Karpas-422 (cell line): Measurements from ENCODE around the gene TRIM75. TPM values are rescaled to one million over a fixed set of nuclear protein-coding genes. Genes with fewer than 3 reads are reported as not detected.
"Not testable (repeated sequence)": the region's sequence is repeated elsewhere in the genome, so short reads cannot be mapped to it uniquely, and the experiment has no call there.

Source experiments
- DNase-seq: peaks from one replicate; pipeline ENCODE4 v3.0.0-alpha.2; 2015
- H2AFZ ChIP-seq: fragments of 200-600 bp; sonication (generic); 2 replicates; pipeline ENCODE4 v1.6.1; 2014; ENCODE audit warnings: antibody characterized with exemption, low read length, mixed read lengths
- H3K27ac ChIP-seq: fragments of 200-600 bp; sonication (generic); 2 replicates; pipeline ENCODE4 v1.5.1; 2014; ENCODE audit warnings: mild to moderate bottlenecking, low read length, moderate library complexity
- H3K27me3 ChIP-seq: fragments of 200-600 bp; sonication (generic); 2 replicates; pipeline ENCODE4 v1.6.1; 2014; ENCODE audit warnings: low read length, mixed read lengths
- H3K36me3 ChIP-seq: fragments of 200-600 bp; sonication (generic); 2 replicates; pipeline ENCODE4 v1.6.1; 2014; ENCODE audit warnings: low read length, mixed read lengths; ENCODE audit not compliant: insufficient read depth
- H3K4me1 ChIP-seq: fragments of 200-600 bp; sonication (generic); 2 replicates; pipeline ENCODE4 v1.6.1; 2014; ENCODE audit warnings: mild to moderate bottlenecking, low read length, mixed read lengths
- H3K4me2 ChIP-seq: fragments of 200-600 bp; sonication (generic); 2 replicates; pipeline ENCODE4 v1.6.1; 2014; ENCODE audit warnings: low read length, low read depth, mild to moderate bottlenecking; ENCODE audit not compliant: poor library complexity, severe bottlenecking
- H3K4me3 ChIP-seq: fragments of 200-600 bp; sonication (generic); 2 replicates; pipeline ENCODE4 v1.5.1; 2014; ENCODE audit warnings: mild to moderate bottlenecking, antibody characterized with exemption, low read length, mixed read lengths
- H3K79me2 ChIP-seq: fragments of 200-600 bp; sonication (generic); 2 replicates; pipeline ENCODE4 v1.6.1; 2014; ENCODE audit warnings: mild to moderate bottlenecking, low read length, mixed read lengths
- H3K9ac ChIP-seq: fragments of 200-600 bp; sonication (generic); 2 replicates; pipeline ENCODE4 v1.6.0; 2014; ENCODE audit warnings: low read length
- H3K9me2 ChIP-seq: fragments of 200-600 bp; sonication (generic), shearing (Covaris generic); replicated peaks from 2 replicates; pipeline ENCODE4 v1.6.0; 2014; ENCODE audit warnings: mild to moderate bottlenecking, low read length, moderate library complexity; ENCODE audit not compliant: insufficient read depth
- H3K9me3 ChIP-seq: fragments of 300-700, 200-600 bp; sonication (generic); 2 replicates; pipeline ENCODE4 v1.6.1; 2014; ENCODE audit warnings: low read length, mixed read lengths
- H4K20me1 ChIP-seq: fragments of 200-600 bp; sonication (generic); 2 replicates; pipeline ENCODE4 v1.6.1; 2014; ENCODE audit warnings: mild to moderate bottlenecking, antibody characterized with exemption, low read length, low read depth; ENCODE audit not compliant: insufficient read depth
- total RNA-seq: library from RNA; depleted of rRNA; stranded (reverse); fragments of >200 nt; shearing (Covaris generic); gene quantifications from 2 replicates; pipeline ENCODE4 v1.2.3, GENCODE V29; 2014; ENCODE audit warnings: low replicate concordance

Gene TRIM75
- total RNA-seq, 1 experiment from 2014 or later: not detected

DNA sequence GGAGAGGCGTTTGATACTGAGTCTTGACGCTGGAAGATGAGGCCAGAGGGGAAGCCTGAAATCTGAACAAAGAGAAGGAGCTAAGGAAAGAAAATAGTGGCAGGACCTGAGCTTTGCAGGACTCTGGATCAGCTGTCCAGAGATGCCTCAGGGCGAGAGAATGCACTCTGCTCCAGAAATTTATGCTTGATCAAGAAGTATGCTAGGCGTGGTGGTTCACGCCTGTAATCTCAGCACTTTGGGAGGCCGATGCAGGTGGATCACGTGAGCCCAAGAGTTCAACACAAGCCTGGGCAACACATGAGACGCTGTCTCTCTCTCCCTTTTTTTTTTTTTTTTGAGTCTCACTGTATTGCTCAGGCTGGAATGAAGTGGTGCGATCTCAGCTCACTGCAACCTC, 1.9 kb downstream of the TRIM75 start:
- Histone ChIP-seq H3K27me3 (no peaks in the 10 kb centered on the region), H3K9ac (no peak overlapping the region), H3K4me3 (no peak overlapping the region), H3K4me1 (no peaks in the 10 kb centered on the region), H4K20me1 (no peaks in the 10 kb centered on the region), H2AFZ (no peak overlapping the region), H3K4me2 (no peak overlapping the region), H3K27ac (no peak overlapping the region), H3K79me2 (no peaks in the 10 kb centered on the region), H3K9me3 (no peaks in the 10 kb centered on the region), H3K36me3 (no peaks in the 10 kb centered on the region), H3K9me2 (no peaks in the 10 kb centered on the region)
- no peak for DNase-seq

DNA sequence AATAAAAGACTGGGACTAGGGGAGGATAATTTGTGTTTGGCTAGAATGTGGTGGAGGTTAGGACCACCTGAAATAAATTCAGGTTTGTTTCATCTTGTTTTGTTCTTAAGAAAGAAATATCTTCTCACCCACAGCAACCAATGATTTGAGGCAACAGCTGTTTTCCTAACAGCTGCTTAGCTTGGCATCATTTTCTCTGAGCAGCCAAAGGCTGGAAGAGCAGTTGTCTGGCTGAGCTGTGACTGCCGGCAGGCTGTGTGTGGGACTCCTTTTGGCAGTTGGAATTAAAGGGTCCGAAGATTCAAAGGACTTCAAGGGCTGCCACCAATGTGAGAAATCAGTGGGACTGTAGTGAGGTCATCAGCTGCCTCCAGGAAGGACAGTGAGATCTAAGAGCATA, 5.0 kb downstream of the TRIM75 start:
- Histone ChIP-seq H4K20me1 (no peaks in the 10 kb centered on the region), H3K27me3 (no peaks in the 10 kb centered on the region), H3K4me1 (no peaks in the 10 kb centered on the region), H2AFZ (no peak overlapping the region), H3K4me2 (no peak overlapping the region), H3K4me3 (no peak overlapping the region), H3K27ac (no peak overlapping the region), H3K9me3 (no peaks in the 10 kb centered on the region), H3K9ac (no peak overlapping the region), H3K79me2 (no peaks in the 10 kb centered on the region), H3K36me3 (no peaks in the 10 kb centered on the region), H3K9me2 (no peaks in the 10 kb centered on the region)
- no peak for DNase-seq

DNA sequence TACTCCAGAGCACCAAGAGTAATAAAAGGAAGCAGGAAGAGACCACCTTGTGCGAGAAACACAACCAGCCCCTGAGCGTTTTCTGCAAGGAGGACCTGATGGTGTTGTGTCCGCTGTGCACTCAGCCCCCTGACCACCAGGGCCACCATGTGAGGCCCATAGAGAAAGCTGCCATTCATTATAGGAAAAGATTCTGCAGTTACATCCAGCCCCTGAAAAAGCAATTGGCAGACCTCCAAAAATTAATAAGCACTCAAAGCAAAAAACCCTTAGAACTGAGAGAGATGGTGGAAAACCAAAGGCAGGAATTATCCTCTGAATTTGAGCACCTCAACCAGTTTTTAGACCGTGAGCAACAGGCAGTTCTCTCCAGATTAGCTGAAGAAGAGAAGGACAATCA, 5.7 kb downstream of the TRIM75 start:
- H3K27ac ChIP-seq: no peak overlapping the region
- DNase-seq: no peak

DNA sequence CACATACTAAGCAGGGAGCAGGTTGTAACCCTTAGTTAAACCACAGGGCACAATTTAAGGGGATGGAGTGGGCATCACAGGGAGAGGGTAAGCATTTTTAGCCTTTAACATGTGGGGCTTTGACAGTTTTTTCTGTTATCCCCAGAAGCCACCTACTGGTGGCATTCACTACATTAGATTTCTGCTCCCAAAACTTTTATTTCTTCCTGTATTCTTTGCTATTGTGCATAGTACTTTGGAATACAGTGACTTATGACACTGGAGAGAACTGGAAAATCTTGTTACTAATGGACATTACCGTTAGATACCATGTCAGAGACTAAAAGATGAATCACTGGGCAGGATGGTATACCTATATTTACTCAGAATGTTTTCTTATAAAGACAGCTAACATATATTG, 7.3 kb downstream of the TRIM75 start:
- Histone ChIP-seq H3K9ac (no peak overlapping the region), H4K20me1 (no peaks in the 10 kb centered on the region), H2AFZ (no peak overlapping the region), H3K4me3 (no peak overlapping the region), H3K9me2 (no peaks in the 10 kb centered on the region), H3K27ac (no peak overlapping the region), H3K9me3 (no peaks in the 10 kb centered on the region), H3K4me2 (no peak overlapping the region), H3K36me3 (no peaks in the 10 kb centered on the region), H3K79me2 (no peaks in the 10 kb centered on the region), H3K27me3 (no peaks in the 10 kb centered on the region), H3K4me1 (no peaks in the 10 kb centered on the region)
- no peak for DNase-seq

More for the DNA sequence above, 5.7 kb downstream of the TRIM75 start:
- no peak overlapping the region for H3K4me2 ChIP-seq
- H3K79me2 ChIP-seq: no peaks in the 10 kb centered on the region
- no peaks in the 10 kb centered on the region for H3K27me3 ChIP-seq
- no peak overlapping the region for H2AFZ ChIP-seq
- no peaks in the 10 kb centered on the region for H3K36me3 ChIP-seq
- H3K9me2 ChIP-seq: no peaks in the 10 kb centered on the region
- H3K4me1 ChIP-seq: no peaks in the 10 kb centered on the region
- H4K20me1 ChIP-seq: no peaks in the 10 kb centered on the region
- no peaks in the 10 kb centered on the region for H3K9me3 ChIP-seq
- H3K4me3 ChIP-seq: no peak overlapping the region
- no peak overlapping the region for H3K9ac ChIP-seq

DNA sequence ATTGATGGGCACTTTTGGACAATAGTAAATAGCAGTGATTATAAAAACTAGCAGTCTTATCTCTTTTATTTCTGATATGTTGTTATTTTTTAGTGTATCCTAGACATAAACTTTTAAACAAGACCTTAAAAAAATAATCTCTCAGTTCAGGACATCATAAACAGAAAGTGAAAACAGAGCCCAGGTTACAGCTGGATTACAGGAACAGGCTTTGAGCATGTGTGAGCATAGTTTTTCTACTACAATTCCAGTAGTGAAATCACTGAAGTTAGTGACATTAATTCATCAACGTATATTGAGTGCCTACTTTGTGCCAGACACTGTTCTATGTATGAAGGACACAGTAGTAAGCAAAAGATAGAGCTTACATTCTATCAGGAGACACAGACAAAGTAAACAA, 16.9 kb downstream of the TRIM75 start:
- Histone ChIP-seq H4K20me1 (no peaks in the 10 kb centered on the region), H3K4me3 (no peak overlapping the region), H3K9me2 (no peaks in the 10 kb centered on the region), H2AFZ (no peak overlapping the region), H3K27ac (no peak overlapping the region), H3K9ac (no peak overlapping the region), H3K4me1 (no peaks in the 10 kb centered on the region), H3K79me2 (no peaks in the 10 kb centered on the region), H3K36me3 (no peaks in the 10 kb centered on the region), H3K9me3 (no peaks in the 10 kb centered on the region), H3K4me2 (no peak overlapping the region), H3K27me3 (no peaks in the 10 kb centered on the region)
- DNase-seq: no peak

DNA sequence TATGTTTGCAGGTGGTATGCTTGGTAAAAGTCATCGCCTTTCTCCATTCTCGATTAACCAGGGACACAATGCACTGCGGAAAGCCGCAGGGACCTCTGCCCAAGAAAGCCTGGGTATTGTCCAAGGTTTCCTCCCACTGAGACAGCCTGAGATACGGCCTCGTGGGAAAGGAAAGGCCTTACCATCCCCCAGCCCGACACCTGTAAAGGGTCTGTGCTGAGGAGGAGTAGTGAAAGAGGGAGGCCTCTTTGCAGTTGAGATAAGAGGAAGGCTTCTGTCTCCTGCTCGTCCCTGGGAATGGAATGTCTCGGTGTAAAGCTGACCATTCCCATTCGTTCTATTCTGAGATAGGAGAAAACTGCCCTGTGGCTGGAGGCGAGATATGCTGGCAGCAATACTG, 19.7 kb downstream of the TRIM75 start:
- not testable (repeated sequence) for H3K4me3 ChIP-seq, H3K27me3 ChIP-seq, H3K27ac ChIP-seq, H3K9me2 ChIP-seq, H3K36me3 ChIP-seq, DNase-seq, H3K4me2 ChIP-seq, H3K9ac ChIP-seq, H3K79me2 ChIP-seq, H2AFZ ChIP-seq, H3K4me1 ChIP-seq, H4K20me1 ChIP-seq, H3K9me3 ChIP-seq

DNA sequence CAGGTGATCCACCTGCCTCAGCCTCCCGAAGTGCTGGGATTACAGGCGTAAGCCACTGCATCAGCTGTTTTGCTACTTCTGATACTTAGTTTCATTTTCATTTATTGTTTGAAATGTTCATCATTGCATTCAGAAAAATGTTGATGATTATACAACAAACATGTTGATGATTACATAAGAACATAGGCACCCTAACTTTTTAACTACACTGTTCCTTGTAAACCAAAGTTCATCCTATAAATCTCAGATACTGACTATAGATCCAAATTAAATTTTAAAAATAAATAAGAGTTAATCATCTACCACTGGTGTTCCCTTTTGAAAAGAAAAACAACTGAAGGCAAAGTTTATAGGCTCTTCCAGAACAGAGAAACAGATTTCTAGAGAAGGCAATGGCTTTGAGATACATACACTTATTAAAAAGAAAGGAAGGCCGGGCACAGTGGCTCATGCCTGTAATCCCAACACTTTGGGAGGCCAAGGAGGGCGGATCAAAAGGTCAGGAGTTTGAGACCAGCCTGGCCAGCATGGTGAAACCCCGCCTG, 23.4 kb downstream of the TRIM75 start:
- Histone ChIP-seq H2AFZ (no peak overlapping the region), H3K9ac (no peak overlapping the region), H3K27ac (no peak overlapping the region), H4K20me1 (no peaks in the 10 kb centered on the region), H3K4me2 (no peak overlapping the region), H3K79me2 (no peaks in the 10 kb centered on the region), H3K4me1 (no peaks in the 10 kb centered on the region), H3K9me3 (no peaks in the 10 kb centered on the region), H3K4me3 (no peak overlapping the region), H3K36me3 (peaks cover 12% of the 10 kb centered on the region; the same call in 1 of the 2 replicates), H3K9me2 (no peaks in the 10 kb centered on the region), H3K27me3 (no peaks in the 10 kb centered on the region)
- DNase-seq: no peak

DNA sequence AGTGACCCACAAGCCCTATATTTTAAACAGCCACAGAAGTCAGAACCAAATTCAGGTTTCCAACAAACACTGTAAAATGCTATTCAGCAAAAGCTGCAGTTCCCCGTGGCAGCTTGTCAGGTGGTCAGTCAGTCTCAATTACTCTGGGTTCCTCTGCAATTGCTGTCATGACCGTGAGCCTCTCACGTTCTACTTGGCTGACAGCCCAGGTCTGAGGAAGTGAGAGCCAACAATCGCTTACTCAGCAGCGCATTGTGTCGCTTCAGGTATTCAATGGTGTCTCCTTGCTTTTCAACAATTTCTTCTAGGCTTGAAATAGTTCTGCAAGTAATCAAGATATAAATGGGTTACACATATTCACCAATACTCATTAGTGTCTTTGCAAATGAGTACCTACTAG, 25.8 kb downstream of the TRIM75 start:
- no peak overlapping the region for H2AFZ ChIP-seq
- no peaks in the 10 kb centered on the region for H3K79me2 ChIP-seq
- no peak for DNase-seq
- H3K9me3 ChIP-seq: no peaks in the 10 kb centered on the region
- H3K4me1 ChIP-seq: no peaks in the 10 kb centered on the region
- no peak overlapping the region for H3K4me3 ChIP-seq
- H3K27ac ChIP-seq: no peak overlapping the region
- no peak overlapping the region for H3K4me2 ChIP-seq
- H3K36me3 ChIP-seq: peaks cover 19% of the 10 kb centered on the region; the same call in 1 of the 2 replicates
- no peaks in the 10 kb centered on the region for H4K20me1 ChIP-seq
- H3K27me3 ChIP-seq: no peaks in the 10 kb centered on the region
- H3K9ac ChIP-seq: no peak overlapping the region
- no peaks in the 10 kb centered on the region for H3K9me2 ChIP-seq

DNA sequence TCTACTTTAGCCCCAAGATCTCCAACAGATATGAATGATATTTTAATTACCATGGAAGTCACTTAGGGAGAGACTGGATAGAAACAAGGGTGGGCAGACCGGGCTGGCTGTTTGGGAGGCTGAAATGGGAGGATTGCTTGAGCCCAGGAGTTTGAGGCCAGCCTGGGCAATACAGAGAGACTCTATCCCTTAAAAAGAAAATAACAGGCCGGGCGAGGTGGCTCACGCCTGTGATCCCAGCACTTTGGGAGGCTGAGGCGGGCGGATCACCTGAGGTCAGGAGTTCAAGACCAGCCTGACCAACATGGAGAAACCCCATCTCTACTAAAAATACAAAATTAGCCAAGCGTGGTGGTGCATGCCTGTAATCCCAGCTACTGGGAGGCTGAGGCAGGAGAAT, 31.1 kb downstream of the TRIM75 start:
- H3K9ac ChIP-seq, H3K4me3 ChIP-seq, DNase-seq, H3K27me3 ChIP-seq, H3K27ac ChIP-seq, H4K20me1 ChIP-seq, H3K79me2 ChIP-seq, H3K9me3 ChIP-seq, H3K4me2 ChIP-seq, H3K4me1 ChIP-seq, H2AFZ ChIP-seq, H3K9me2 ChIP-seq: not testable (repeated sequence)
- H3K36me3 ChIP-seq: peaks cover 32% of the 10 kb centered on the region; the same call in 1 of the 2 replicates
